ELR (cell line): ENCODE measurements around the gene FTO.

Experiments used
- DNase-seq: peaks from one replicate; pipeline ENCODE4 v3.0.0-alpha.2; 2015; ENCODE audit warnings: low read depth

The FTO gene

DNA sequence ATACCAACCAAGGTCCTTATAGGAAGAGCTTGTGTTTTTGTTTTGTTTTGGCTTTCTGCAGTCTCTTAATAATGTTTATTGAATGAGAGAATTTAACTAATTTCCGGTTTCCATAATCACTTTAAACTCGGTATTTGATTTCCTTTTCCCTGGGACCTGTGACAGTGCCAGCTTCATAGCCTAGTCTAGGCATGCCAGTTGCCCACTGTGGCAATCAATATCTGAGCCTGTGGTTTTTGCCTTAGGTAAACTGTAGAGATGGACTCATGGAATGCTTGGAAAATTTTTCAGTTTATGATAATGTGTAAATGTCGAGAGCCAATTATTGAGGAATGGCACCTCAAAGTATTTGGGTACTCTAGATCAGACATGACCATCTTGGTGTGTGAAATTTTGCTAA, 78.2 kb downstream of the FTO start:
- DNase-seq: no peak

DNA sequence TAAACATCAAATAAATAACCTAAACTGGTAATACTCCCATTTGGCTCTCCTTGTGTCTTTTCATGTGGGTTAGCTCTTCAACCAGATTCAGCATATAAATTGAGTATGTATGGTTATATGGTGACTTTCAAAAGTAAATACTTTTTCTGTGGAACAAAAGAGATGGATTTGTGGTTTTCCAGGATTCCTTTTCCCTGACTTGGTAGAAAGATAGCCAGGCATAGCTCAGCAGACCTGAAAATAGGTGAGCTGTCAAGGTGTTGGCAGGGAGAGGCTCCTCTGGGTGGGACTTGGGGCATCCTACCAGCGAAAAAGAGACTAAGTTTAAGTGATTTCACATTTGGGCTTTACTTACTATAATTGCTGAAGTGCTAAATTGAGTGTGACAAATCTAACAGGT, 80.3 kb downstream of the FTO start:
- peak; percentile 48 for DNase-seq

DNA sequence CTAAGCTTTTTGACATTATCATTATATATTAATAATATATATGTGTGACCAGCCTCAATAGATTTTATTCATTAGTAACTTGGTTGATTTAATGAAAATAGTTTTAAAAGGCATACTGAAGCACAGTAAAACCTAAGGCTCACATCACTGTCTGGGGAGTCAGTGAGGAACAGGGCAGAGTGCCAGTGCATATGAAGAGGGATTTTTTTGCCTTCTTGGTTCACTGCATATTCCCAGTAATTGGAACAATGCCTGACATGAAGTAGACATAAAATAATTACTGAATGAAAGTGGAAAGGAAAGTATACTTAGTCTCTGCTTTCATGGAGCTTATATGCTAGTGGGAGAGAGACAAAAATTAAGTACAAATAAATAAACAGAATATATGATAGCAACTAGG, 81.1 kb downstream of the FTO start:
- no peak for DNase-seq

DNA sequence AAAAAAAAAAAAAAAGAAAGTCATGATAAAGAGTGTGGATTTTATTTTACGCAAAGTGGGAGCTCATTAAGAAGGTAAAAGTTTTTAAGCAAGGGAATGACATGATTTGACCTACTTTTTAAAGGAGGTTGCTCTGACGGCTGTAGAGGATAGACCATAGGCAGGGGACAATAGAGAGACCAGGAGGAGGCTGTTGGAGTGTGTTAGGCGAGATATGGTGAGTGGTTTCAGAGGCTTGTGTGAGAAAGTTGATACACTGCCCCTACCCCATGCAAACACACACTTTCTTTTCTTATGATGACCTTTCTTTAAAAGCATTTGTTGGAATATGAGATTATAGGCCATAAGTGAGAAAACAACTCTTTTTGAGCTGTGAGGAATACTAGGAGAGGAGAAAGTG, 82.0 kb downstream of the FTO start:
- no peak for DNase-seq

DNA sequence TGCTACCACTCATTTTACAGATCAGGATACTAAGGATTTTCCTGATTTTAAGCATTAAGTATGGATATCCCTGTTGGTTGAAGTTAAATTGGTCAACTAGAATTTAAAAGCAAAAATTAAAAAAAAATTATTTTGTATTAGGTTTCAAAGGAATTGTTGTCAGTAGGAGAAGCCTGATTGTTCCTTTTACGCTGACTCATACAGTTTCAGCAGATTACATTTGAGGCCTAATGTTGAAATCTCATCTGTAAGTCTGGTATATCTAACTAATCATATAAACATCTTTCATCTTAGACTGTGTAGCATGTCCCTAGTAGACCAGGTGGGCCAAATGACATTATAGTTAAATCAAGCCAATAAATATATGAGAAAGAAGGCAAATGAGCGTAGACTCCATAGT, 83.5 kb downstream of the FTO start:
- no peak for DNase-seq

DNA sequence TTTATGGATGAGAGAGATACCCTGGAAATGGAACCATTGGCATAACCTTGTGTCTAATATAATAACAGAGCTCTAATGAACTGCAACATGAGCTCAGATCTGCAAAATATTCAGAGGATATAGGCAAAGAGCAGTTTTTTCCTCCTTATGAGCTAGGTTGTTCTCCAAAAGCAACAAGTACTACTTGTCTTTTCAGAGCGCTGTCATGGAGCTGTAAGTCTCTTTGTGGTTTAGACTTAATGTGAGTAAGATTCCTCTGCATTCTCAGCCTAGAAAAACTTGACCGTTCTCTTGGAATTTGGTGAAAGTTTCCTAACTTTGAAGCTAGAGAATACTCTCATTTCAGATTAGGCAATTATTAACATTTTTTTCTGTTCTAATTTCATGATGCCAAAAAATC, 85.2 kb downstream of the FTO start:
- DNase-seq: peak; percentile 72

DNA sequence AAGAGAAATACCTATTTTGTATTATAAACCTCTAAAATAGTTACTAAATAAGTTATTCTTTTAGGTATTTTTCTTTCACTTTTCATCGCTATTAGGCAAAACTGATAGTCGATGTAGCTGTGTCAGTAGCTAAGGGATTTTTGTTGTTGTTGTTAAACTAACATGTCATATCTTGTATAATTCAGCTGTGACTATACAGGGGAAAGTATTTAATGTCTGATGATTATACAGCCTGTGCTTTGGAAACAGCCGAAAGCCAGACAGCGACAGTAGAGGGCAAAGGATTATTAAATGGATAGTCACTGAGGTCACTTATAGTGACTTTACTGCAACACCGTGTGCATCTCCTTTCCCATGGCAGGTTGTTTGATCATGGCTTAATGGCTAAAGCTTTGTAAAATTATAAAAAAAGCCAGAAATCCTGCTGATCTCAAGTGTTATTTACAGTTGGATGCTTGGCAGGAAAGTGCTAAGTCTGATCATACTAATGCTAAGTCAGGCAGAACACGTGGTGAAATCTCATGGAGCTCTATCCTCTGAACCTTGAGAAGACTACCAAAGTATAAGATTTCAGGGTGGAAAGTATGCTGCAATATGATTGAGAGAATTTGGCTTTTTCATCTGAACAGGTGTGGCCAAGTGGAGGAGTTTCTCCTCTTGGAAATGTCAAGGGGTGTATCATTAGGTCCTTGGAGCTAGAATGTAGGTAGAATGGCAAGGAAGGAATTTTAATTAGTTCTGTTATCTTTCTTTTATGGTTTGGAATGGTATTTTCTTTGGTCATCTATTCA, 88.4 kb downstream of the FTO start:
- DNase-seq: no peak

DNA sequence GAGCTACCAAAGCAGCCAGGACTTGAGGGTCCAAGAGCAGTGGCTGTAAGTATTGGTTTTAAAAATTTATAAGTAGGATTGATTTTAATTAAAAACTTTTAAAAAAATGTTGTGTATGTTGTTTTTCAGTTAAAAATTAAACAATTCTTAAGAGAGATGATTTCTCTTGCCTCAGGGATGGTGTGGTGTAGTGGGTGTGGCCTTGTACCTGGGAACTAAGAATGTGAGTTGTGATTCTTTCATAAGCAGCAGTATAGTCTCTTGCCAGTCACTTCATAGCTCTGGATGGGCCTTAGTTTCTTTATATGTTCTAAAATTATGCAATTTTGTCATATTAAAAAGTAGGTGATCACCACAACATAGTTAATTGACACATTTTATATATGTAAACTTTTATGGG, 99.5 kb downstream of the FTO start:
- DNase-seq: no peak

DNA sequence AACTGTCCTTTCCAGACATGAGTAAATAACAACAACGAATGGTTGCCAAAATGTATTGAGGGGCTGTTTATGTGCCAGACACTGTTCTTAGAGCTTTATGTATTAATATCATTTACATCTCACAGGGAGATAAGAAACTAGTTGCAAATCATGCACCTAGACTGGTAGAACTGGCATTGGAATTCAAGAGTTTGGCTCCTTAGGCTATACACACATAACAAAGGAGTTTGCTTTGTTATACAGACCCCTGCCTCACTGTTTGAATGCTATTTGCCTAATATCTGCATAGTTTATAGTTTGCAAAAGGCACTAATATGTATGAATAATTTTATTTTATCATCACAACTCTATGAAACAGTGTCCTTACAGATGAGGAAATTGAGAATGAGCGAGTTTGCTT, 100.0 kb downstream of the FTO start:
- no peak for DNase-seq

DNA sequence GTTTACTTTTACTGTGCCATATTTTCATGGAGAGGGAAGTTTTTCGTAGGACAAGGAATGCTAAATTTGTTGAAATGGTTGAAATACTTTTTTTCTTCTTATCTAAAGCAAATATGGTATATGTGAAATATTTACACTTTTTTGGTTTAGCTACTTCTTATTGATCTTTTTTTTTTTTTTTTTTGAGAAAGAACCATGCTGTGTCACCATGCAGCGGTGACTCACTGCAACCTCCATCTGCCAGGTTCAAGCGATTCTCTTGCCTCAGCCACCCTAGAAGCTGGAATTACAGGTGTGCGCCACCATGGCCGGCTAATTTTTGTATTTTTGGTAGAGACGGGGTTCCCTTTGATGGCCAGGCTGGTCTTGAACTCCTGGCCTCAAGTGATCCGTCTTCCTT, 100.5 kb downstream of the FTO start:
- DNase-seq: no peak

DNA sequence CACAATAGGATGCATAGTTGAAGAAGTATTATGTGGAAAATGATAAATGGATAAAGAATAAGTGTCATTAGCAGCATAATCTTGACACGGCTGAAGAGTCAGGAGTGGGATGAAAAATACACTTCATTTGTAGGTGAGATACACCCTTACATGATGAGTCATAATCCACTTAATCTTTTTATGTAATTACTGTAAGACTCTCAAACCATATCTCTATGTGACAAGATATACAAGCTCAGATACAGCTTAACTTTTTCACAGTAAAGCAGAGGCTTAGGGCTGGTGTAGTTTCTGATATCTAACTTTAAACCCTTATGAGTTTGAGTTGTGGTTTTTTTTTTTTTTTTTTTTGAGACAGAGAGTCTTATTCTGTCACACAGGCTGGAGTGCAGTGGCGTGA, 101.2 kb downstream of the FTO start:
- no peak for DNase-seq

DNA sequence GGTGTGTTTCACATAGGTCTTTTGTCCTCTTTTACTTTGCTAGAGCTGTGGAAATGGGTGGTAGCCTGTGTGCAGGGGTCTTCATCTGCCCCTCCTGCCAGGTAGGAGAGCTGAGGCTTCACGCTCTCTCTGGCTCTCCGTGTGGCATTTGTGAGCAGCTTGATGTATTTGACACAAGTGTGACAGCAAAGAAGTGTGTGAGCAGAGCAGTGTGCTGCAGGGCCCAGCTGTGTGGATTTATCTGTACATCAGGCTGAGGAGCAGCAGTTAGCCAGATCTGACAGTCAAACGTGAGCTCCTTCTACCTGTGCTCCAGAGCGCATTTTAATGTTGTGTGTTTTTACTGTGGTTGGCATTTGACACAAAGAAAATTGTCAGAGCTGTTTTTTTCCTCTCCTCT, 101.8 kb downstream of the FTO start:
- DNase-seq: no peak

DNA sequence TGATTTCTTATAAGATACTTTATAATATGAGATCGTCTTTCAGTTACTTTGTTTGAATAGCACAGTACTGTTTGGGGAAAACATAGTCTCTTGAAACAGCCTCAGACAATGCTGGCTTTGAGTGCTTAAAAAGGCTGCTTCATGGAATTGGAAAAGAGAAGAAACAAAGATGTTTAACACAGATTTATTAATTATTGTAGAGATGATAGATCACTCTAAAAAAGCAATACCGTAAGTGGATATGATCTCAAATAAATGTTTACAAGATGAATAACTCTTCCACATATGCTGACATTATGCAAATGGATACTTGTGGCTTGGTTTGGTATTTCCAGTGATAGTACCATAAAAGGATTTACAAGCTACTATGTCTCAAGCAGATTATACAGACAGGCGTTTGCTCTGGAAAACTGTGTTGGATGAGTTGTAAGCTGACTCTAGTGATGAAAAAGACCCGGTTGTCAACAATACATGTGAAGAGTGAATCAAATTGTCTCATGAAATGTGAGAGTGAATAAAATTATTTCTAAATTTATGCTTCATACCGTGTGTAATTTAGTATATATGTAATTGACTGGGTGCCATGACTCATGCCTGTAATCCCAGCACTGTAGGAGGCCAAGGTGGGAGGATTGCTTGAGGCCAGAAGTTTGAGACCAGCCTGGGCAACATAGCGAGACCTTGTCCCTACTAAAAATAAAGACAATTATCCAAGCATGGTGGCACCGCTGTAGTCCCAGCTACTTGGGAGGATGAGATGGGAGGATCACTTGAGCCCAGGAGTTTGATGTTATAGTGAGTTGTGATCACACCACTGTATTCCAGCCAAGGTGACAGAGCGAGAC, 105.4 kb downstream of the FTO start:
- DNase-seq: peak; percentile 84

DNA sequence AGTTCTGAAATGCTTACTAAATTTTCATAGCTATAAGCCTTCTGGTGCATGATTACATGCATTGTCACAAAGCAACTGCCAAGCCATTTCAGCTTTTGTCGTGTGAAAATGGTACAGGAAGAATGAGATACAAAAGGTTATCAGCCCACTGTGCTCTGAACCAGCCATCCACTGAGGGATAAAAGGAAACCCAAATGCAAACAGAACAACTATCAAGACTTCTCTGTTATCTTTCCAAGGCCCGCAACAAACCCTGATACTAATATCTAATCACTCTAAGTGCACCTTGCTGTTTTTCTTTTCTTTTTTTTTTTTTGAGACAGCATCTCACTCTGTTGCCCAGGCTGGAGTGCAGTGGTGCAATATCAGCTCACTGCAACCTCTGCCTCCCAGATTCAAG, 109.0 kb downstream of the FTO start:
- no peak for DNase-seq

DNA sequence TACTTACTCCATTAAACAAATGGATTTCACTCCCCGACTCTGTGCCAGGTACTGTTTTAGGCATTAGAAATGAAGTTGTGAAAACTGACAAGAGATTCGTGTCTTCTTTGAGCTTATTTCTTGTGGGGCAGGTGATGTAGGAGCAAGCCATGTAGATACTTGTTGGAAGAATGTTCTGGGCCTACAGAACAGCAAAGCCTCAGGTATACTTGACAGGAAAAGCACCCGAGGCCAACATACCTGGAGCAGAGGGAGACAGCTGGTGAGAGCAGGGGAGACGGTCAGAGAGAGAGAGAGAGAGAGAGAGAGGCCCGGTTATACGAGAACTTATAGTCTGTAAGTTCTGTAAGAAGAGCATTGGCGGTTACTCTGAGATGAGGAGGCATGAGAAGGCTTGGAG, 110.8 kb downstream of the FTO start:
- DNase-seq: no peak

DNA sequence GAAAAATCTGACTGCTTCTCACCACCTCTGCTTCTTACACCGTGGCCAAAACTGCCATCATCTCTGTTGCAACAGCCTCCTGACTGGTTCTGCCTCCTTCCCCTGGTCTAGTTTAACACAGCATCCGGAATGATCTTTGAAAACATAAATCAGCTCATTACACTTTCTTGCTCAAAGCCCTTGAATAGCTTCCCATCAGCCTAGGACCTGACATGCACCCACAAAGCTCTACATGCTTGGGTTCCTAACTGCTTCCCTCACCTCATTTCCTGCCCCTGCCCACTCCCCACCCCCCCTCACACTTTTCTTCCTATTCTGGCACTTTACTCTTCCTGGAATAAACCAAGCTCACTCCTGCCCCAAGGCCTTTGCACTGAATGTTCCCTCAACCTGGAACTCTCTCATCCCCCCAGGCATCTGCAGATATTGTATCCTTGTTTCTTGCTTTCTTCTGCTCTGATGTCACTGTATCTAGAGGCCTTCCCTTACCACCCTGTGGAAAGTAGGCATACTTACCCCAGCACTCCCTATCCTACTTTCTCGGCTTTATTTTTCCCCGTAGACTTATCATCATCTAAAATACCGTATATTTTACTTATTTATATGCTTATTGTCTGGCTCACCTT, 112.4 kb downstream of the FTO start:
- DNase-seq: peak; percentile 18

DNA sequence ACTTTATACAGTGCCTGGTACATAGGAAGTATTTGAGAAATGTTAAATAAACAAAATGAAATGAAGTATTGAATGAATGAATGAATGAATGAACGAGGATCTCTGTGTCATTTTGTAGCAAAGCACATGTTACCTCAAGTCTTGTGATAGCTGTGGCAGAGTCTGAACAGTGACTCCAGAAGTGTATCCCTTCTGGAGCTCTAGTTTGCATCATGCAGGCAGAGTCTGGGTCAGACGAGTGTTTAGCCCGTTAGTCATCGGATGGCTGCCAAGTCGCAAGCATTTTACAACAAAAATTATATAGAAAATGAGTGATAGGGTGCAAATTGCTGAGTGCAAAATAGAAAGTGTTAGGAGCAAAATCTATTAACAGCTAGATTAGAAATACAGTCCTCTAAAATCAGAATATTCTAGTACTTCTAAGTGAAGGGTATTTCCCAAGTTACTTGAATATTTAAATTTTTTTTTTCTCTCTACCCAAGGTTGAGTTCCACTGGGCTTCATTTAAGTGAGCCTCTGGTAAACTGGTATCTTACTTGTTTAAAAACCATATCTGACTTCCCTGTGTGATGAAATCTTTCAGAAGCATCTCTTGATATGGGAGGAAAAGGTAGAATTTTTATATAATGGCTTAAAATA, 113.3 kb downstream of the FTO start:
- DNase-seq: peak; percentile 93

DNA sequence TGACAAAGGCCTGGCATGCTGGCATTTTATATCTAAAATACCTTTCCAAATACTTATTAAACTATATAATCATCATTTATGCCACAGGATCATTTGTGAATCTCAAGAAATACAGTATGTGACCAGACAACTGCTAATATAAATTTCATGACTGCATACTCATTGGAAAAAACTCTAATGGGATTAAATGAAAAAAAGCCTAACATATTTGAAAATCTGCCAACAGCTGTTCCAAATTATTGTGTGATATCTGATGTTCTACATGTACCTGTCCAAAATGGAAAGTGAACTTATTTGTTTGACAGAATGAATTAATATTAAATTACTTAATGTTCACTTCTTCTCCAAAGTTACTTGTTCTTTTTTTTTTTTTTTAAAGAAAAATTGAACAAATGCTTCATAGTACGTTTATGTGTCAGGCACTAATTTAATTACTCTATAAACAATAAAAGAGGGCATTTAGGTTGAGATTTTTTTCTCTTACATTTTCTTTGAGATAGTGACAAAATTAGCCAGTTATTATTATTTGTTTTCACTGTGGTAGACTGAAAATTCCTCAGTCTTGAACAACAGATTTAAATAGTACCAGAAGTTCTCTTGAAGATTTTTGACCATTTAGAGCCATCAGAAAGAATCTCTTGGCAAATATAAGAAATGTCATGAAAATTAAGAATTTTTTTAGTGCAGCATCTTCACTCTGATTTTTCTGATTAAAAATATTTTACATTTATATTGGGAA, 114.0 kb downstream of the FTO start:
- DNase-seq: peak; percentile 39

DNA sequence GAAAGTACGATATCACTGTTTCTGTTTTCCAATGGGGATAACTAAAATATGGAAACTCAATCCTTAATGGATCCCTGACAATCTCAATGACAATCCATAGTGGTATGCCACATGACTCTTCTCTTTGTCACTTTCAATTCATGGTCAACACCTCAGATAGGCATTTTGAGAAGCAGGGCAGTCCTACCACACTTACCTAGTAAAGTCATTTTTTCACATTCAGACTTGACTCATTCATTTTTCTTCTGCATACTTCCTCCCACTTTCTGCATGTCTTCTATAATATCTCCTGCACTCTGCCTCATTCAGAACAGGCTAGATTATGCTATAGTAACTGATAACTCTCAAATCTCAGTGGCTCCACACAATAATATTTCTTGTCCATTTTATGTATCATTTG, 117.5 kb downstream of the FTO start:
- DNase-seq: peak; percentile 84

DNA sequence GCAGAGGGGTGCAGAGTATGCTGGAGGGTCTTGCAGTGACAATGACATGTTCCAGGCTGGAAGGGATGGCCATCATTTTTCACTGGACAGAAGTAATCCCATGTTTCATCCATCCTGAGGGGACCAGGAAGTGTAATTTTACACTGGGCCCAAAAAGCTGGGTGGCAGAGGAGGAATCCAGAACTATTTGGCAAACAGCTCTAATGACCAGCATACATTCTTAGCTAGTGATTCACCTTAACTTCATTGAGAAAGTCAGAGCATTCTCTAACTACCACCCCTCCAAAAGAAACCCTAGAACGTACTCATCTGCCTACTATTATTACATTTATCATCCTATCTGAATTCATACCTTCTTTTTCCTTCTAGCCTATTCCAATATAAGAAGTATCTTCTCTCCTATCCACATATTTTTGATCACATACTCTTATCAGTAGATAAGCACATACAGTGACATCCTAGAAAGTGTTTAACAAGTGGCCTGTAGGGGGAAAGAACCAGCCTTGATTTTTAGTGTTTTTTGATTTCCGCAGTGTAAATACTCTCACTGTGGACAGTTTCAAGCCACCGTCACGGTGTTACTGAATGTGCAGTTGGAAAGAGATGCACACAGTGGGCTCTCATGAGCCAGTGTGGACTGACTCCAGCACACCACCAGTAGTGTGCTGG, 118.1 kb downstream of the FTO start:
- DNase-seq: peak; percentile 88

DNA sequence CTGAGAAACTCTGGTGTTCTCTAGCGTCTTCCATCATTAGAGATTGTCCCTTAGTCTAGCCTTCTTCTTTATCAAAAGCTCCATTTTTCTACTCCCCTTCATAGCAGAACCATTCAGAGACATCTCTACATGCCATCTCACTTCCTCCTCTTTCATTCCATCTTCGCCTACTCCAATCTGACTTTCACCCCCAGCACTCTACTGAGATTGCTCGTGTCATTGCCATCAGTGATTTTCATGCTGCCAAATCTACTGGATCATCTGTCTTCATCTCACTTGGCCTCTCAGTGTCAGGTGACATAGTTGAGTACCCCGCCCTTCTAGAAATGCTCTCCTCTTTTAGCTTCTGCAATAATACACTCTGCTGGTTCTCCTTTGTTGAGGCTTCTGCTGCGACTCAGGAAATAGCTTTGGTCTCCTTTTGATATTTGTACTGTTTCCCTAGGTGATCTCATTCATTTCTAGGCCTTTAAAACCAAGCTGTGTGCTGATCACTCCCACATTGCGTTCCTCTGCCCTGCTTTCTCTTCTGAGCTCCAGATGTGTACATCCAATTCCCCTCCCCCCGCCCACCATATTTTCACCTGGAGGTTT, 119.1 kb downstream of the FTO start:
- DNase-seq: peak; percentile 23
